Cardiac muscle cell (in vitro differentiated cells and primary cell): Measurements from ENCODE around the gene OTOG. TPM values are rescaled to one million over a fixed set of nuclear protein-coding genes. Genes with fewer than 3 reads are reported as not detected.

ENCODE experiments used
- DNase-seq, 2 donors: peaks; one replicate each; pipeline versions ENCODE4 v3.0.0 to v3.0.0-alpha.2; 2010 to 2017; ENCODE audit warnings: low read depth in 1 of 2, low spot score in 1 of 2
- H3K27ac ChIP-seq: fragments of 200-600 bp; sonication (generic); 2 replicates; pipeline ENCODE4 v1.5.1; 2016
- H3K27me3 ChIP-seq: fragments of 200-600 bp; sonication (generic); 2 replicates; pipeline ENCODE4 v1.6.0; 2016; ENCODE audit warnings: control low read depth
- H3K36me3 ChIP-seq: fragments of 200-600 bp; sonication (generic); 2 replicates; pipeline ENCODE4 v1.5.1; 2016; ENCODE audit warnings: control low read depth
- H3K4me1 ChIP-seq: fragments of 200-600 bp; sonication (generic); 2 replicates; pipeline ENCODE4 v1.8.1; 2017; ENCODE audit warnings: low read depth, mild to moderate bottlenecking, mixed run types
- H3K4me3 ChIP-seq: fragments of 200-600 bp; sonication (generic); 2 replicates; pipeline ENCODE4 v1.5.1; 2016; ENCODE audit warnings: mild to moderate bottlenecking
- H3K9me3 ChIP-seq: fragments of 200-600 bp; sonication (generic); 2 replicates; pipeline ENCODE4 v1.5.1; 2017; ENCODE audit warnings: low read depth, mild to moderate bottlenecking, control low read depth
- polyA plus RNA-seq: library from polyadenylated mRNA; unstranded; fragments of >200 nt; fragmentation: Nextera tagmentation; extraction: Ambion mirVana; gene quantifications from 2 replicates; pipeline ENCODE4 v1.2.1, GENCODE V29; 2016
- total RNA-seq: library from RNA; depleted of rRNA; stranded (reverse); fragments of >200 nt; gene quantifications from 2 replicates; pipeline ENCODE4 v1.2.3, GENCODE V29; 2016
- TF ChIP-seq, protein P1 (sequence below): IDR thresholded peaks from 2 replicates; pipeline ENCODE4 v1.5.1; 2012; ENCODE audit warnings: low read depth, mild to moderate bottlenecking, low read length

Gene OTOG
- total and polyA plus RNA-seq, 2 experiments from 2014 or later, result 0.15 TPM; not detected in 1

DNA sequence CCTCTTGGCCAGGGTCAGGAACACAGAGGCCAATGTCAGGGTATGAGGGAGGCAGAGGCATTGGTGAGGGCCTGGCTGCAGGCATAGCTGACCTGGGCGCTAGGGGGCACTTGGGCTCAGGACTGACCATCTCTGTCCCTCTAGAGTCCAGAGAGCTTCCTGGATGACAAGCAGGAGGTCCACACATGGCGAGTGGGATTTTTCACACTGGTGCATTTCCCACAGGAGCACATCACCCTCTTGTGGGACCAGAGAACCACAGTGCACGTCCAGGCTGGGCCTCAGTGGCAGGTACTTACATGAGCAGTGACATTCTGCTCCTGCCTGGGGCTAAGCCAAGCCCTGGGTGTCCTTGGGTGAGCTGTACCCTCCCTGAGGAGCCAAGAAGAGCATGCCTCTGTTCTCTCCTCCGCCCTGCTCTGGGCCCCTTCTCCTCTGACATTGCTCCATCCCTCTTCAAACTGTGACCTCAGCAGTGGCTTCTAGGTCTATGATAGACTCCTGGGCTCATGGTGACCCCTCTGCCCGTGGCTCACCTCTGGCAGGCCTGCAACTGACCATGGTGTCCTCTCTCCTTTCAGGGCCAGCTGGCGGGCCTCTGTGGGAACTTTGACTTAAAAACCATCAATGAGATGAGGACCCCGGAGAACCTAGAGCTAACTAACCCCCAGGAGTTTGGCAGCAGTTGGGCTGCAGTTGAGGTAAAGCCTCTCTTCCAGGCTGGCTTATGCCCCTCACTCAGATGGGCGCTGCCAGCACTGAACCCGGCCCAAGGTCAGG, 46.6 kb downstream of the OTOG start:
- TF ChIP-seq, protein P1, sequence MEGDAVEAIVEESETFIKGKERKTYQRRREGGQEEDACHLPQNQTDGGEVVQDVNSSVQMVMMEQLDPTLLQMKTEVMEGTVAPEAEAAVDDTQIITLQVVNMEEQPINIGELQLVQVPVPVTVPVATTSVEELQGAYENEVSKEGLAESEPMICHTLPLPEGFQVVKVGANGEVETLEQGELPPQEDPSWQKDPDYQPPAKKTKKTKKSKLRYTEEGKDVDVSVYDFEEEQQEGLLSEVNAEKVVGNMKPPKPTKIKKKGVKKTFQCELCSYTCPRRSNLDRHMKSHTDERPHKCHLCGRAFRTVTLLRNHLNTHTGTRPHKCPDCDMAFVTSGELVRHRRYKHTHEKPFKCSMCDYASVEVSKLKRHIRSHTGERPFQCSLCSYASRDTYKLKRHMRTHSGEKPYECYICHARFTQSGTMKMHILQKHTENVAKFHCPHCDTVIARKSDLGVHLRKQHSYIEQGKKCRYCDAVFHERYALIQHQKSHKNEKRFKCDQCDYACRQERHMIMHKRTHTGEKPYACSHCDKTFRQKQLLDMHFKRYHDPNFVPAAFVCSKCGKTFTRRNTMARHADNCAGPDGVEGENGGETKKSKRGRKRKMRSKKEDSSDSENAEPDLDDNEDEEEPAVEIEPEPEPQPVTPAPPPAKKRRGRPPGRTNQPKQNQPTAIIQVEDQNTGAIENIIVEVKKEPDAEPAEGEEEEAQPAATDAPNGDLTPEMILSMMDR, result no peak
- no peak for DNase-seq
- H3K27ac ChIP-seq, result no peak overlapping the region
- no peaks in the 10 kb centered on the region for H3K4me1 ChIP-seq
- peaks cover 14% of the 10 kb centered on the region for H3K27me3 ChIP-seq
- no peak overlapping the region for H3K4me3 ChIP-seq
- H3K36me3 ChIP-seq, result no peaks in the 10 kb centered on the region
- H3K9me3 ChIP-seq, result no peaks in the 10 kb centered on the region

- Histone ChIP-seq H3K36me3 (no peaks in the 10 kb centered on the region), H3K4me3 (no peak overlapping the region), H3K9me3 (no peaks in the 10 kb centered on the region), H3K27ac (no peak overlapping the region), H3K4me1 (no peaks in the 10 kb centered on the region), H3K27me3 (peaks cover 14% of the 10 kb centered on the region)
- TF ChIP-seq, protein P1, result no peak
- no peak for DNase-seq
Measured at GRCh38 chr11:17594686-17595192, 47.7 kb downstream of the OTOG start.

DNA sequence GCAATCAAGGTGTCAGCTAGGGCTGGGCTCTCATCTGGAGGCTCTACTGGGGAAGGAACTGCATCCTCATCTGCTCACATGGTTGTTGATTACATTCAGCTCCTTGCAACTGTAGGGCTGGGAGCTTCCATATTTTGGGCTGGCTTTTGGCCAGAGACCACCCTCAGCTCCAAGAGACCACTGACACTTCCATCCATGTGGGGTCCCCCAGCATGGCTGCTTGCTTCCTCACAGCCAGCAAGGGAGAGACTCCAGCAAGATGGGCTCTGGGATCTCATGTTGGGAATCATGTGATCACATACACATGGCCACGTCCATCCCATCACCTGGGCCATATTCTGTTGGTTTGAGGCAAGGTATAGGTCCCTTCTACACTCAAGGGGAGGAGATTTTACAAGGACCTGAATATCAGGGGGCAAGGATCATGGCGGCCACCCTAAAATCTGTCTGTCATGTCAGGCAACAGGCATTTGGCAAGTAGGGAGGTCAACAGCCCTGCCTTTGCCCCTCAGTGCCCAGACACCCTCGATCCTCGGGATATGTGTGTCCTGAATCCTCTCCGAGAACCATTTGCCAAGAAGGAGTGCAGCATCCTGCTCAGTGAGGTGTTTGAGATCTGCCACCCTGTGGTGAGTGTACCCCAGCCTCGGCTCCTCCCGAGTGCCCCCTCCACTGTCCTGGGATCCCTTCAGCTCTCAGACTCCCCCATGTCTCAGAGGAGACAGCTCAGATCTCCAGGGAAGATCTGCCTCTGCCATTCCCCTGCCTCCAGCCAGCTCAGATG, 48.7 kb downstream of the OTOG start:
- TF ChIP-seq, protein P1, result no peak
- Histone ChIP-seq H3K4me1 (no peaks in the 10 kb centered on the region), H3K27ac (no peak overlapping the region), H3K4me3 (no peak overlapping the region), H3K9me3 (no peaks in the 10 kb centered on the region), H3K27me3 (peaks cover 12% of the 10 kb centered on the region), H3K36me3 (no peaks in the 10 kb centered on the region)
- DNase-seq, result no peak

- Histone ChIP-seq H3K9me3 (no peaks in the 10 kb centered on the region), H3K4me3 (no peak overlapping the region), H3K27ac (no peak overlapping the region), H3K27me3 (peaks cover 12% of the 10 kb centered on the region), H3K4me1 (no peaks in the 10 kb centered on the region), H3K36me3 (no peaks in the 10 kb centered on the region)
- TF ChIP-seq, protein P1, result no peak
- no peak for DNase-seq
Measured at GRCh38 chr11:17596310-17596669, 49.2 kb downstream of the OTOG start.

GRCh38 chr11:17596711-17597110, 49.7 kb downstream of the OTOG start:
- Histone ChIP-seq H3K4me3 (no peak overlapping the region), H3K27me3 (peaks cover 12% of the 10 kb centered on the region), H3K9me3 (no peaks in the 10 kb centered on the region), H3K4me1 (no peaks in the 10 kb centered on the region), H3K36me3 (no peaks in the 10 kb centered on the region), H3K27ac (no peak overlapping the region)
- TF ChIP-seq, protein P1, result no peak
- no peak for DNase-seq
